Activated gamma-delta T cell treated with anti-CD3 and anti-CD28 coated beads, Interleukin-2, amount 50 U/mL, for 16 hours (primary cell): ENCODE measurements around the gene CDH15.
A peak's percentile ranks its signal among the peaks of the same experiment; 100 is the strongest.
"Not testable (repeated sequence)": the region's sequence is repeated elsewhere in the genome, so short reads cannot be mapped to it uniquely, and the experiment has no call there.

Source experiments
- DNase-seq: peaks from one replicate; pipeline ENCODE4 v3.0.0-alpha.2; 2020; ENCODE audit warnings: low read depth

CDH15 gene

DNA sequence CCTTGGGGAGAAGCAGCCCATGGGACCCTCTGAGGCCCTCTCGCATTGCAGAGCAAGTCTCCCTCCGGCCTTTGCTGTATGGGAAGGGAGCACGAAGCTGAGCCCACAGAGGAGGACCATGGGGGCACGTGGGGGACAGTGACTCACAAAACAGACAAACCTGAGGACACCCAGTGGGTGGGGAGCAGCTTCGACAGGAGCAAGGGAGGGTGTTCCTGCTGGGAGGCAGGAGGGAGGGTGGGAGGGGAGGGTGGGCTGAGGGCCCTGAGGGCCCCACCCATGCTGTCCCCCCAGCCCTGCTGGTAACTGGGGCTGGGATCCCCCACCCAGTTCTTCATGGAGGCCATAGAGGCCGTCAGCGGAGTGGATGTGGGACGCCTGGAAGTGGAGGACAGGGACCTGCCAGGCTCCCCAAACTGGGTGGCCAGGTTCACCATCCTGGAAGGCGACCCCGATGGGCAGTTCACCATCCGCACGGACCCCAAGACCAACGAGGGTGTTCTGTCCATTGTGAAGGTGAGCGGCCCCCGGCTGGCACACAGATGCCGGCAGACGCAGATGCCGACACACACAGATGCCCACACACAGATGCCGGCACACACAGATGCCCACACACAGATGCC is 16.3 kb downstream of the CDH15 start:
- no peak for DNase-seq

DNA sequence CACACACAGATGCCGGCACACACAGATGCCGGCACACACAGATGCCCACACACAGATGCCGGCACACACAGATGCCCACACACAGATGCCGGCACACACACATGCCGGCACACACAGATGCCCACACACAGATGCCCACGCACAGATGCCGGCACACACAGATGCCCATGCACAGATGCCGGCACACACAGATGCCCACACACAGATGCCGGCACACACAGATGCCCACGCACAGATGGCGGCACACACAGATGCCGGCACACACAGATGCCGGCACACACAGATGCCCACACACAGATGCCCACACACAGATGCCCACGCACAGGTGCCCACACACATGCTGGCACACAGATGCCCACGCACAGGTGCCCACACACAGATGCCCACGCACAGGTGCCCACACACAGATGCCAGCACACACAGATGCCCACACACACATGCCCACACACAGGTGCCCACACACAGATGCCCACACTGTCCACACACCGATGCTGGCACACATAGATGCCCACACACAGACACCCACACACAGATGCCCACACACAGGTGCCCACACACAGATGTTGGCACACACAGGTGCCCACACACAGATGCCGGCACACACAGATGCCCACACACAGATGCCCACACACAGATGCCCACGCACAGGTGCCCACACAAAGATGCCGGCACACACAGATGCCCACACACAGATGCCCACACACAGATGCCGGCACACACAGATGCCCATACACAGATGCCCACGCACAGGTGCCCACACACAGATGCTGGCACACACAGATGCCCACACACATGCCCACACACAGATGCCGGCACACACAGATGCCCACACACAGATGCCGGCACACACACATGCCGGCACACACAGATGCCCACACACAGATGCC is 17.2 kb downstream of the CDH15 start:
- not testable (repeated sequence) for DNase-seq

DNA sequence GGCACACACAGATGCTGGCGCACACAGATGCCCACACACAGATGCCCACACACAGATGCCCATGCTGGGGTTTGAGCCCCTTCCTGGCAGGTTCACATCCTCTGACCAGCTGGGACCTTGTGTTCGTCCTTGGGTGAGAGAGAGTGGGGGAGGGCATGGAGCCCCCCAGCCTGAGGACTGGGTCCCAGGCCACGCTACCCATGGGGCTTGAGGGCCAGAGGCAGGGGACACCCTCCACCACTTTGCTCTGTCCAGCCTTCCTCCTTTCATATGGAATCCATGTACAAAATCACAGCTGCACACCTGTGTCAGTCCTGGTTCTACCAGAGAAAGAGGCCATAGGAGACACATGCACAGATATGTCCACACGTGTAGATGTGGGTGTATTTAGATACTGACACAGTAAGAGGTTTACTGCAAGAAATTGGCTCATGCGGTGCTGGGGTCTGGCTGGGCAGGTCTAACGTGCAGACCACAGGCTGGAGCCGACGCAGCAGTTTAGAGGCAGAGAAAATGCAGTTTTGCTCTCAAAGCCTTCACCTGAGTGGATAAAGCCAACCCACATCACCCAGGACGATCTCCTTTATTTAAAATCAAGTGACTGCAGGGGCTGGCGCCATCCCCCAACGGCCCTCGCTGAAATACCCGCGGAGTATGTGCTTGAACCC is 17.9 kb downstream of the CDH15 start:
- DNase-seq = no peak

GRCh38 chr16:89190150-89190958 is 18.8 kb downstream of the CDH15 start:
- DNase-seq = no peak

- DNase-seq = no peak
Measured at GRCh38 chr16:89191033-89191900, 19.7 kb downstream of the CDH15 start.

GRCh38 chr16:89191901-89192185 is 20.3 kb downstream of the CDH15 start:
- no peak for DNase-seq

- not testable (repeated sequence) for DNase-seq
Measured at GRCh38 chr16:89192186-89192955, 20.8 kb downstream of the CDH15 start.

DNA sequence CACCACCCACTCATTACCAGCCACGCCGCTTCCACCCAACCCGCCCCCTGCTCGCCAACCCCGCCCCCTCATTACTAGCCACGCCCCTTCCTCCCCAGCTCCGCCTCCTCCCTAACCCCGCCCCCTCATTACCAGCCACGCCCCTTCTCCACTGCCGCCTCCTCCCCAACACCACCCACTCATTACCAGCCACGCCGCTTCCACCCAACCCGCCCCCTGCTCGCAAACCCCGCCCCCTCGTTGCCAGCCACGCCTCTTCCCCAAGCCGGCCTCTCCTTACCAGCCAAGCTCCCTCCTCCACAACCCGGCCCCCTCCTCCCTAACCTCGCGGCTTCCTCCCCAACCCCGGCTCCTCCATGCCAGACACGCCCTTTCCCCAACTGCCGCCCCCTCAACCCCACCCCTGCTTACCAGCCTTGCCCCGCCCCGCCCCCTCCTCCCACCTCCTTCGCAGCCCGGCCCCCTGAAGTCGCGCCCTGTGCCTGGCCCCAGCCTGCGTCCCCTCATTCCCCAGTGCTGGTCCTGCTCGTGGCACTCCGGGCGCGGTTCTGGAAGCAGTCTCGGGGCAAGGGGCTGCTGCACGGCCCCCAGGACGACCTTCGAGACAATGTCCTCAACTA is 21.5 kb downstream of the CDH15 start:
- DNase-seq = peak; percentile 65

DNA sequence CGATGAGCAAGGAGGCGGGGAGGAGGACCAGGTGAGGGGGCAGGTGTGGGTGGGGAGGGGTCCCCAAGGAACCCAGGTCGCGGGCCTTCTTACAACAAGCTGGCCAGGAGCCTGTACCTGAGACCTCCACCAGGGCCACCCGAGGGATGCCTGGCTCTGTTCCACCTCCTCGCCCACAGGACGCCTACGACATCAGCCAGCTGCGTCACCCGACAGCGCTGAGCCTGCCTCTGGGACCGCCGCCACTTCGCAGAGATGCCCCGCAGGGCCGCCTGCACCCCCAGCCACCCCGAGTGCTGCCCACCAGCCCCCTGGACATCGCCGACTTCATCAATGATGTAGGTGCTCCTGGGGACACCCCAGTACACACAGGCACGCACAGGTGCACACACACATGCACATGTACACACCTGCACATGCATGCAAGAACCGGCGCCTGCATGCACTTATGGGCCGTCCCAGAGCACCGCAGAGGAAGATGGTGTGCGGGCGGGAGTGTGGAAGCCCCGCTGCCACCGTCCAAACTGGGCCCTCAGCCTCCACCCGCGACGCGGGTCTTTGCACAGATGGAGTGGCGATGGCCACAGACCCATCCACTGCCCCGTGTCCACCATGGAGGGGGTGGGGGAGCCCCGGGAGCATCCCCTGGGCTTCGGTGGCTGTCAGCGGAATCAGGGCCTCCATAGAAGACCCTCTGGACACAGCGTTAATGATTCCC is 22.2 kb downstream of the CDH15 start:
- no peak for DNase-seq

DNA sequence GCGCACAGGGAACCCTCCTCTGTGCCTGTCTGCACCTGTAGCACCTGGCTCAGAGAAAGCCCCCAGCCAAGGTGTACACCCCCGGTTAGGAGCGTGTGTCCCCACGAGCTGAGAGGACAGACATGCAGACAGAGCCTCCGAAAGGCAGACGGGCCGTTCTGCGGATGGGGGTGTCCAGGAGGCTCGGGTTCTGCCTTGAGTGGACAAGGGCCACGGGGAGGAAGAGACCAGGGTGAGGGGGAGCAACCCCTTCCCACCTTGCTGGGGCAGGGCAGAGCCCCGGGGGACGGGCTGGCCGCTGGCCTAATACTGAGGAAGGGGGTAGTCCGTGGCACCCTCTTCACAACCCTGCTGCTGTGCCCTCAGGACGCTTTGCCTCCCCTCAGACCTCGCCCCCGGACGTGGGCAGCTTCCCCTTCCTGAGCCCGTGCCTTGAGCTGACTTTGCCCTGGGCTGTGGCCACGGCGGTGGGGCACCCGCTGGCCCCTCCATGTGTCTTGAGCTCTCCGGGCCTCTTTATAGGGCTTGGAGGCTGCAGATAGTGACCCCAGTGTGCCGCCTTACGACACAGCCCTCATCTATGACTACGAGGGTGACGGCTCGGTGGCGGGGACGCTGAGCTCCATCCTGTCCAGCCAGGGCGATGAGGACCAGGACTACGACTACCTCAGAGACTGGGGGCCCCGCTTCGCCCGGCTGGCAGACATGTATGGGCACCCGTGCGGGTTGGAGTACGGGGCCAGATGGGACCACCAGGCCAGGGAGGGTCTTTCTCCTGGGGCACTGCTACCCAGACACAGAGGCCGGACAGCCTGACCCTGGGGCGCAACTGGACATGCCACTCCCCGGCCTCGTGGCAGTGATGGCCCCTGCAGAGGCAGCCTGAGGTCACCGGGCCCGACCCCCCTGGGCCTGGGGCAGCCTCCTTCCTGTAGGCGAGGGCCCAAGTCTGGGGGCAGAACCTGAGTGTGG is 23.1 kb downstream of the CDH15 start:
- no peak for DNase-seq

GRCh38 chr16:89195521-89196171 is 24.1 kb downstream of the CDH15 start:
- DNase-seq = no peak

GRCh38 chr16:89197033-89197632 is 25.6 kb downstream of the CDH15 start:
- DNase-seq = no peak

- DNase-seq = no peak
Measured at GRCh38 chr16:89197633-89198416, 26.3 kb downstream of the CDH15 start.

DNA sequence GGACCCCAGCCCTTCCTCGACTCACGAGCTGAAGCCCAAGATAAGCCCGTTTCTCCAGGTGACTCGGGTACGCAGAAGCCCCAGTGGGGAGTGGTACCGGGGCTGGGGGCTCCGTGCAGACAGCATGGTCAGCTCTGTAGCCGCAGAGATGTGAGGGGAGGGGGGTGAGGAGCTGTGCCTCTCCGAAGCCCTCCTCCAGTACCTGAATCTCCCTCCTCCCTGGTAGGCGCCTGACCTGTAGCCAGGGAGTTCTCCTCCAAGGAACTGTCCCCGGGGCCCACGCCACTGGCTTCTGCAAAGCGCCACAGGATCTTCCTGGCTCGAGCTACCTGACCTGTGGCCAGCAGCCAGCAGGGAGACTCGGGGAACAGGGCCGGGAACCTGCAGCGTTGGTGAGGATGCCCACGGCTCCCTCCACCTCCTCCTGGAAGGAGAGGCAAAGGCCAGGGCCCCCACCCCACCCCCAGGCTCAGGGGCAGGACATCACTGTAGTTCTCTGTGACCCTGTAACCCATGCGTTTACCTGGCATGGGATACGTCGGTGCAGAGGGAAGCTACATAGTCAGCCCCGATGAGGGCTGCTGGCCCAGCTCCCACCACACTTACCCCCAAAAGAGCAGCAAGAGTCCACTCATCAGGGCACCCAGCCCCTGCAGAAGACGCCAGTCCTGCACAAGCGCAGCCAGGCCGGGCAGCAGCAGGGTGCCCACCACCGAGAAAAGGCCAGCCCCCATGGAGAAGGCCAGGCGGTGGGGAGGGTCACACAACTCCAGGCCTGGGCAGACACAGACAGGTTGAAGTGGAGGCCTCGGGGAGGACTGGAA is 27.1 kb downstream of the CDH15 start:
- no peak for DNase-seq
